Stomach (tissue), 9 donors: ENCODE results near the gene TMEM115. TPM values are rescaled to one million over a fixed set of nuclear protein-coding genes. Genes with fewer than 3 reads are reported as not detected.

Experiments
- DNase-seq, 2 donors: peaks; one replicate each; pipeline versions ENCODE4 v3.0.0 to v3.0.0-alpha.2; 2013 to 2019
- H3K27ac ChIP-seq, 5 donors: fragments of 200-600 bp in 4 of 5; sonication (generic) in 4 of 5; one replicate each; pipeline ENCODE4 v1.5.1; 2013 to 2019; ENCODE audit warnings: mild to moderate bottlenecking in 1 of 5, moderate library complexity in 1 of 5
- H3K27me3 ChIP-seq, 3 donors: fragments of 200-600 bp; sonication (generic); one replicate each; pipeline ENCODE4 v1.5.1; 2017 to 2019; ENCODE audit warnings: mixed run types in 1 of 3
- H3K36me3 ChIP-seq, 4 donors: fragments of 200-600 bp; sonication (generic); 1 replicate in 3 of 4; 2 replicates in 1 of 4; pipeline ENCODE4 v1.5.1; 2016 to 2019
- H3K4me1 ChIP-seq, 4 donors: fragments of 200-600 bp; sonication (generic); one replicate each; pipeline ENCODE4 v1.5.1; 2016 to 2019
- H3K4me3 ChIP-seq, 4 donors: fragments of 200-600 bp; sonication (generic) in 3 of 4; one replicate each; pipeline ENCODE4 v1.5.1; 2016 to 2019; ENCODE audit warnings: mild to moderate bottlenecking in 1 of 4
- H3K9me3 ChIP-seq, 4 donors: fragments of 200-600 bp; sonication (generic); one replicate each; pipeline ENCODE4 v1.5.1; 2016 to 2019
- EP300 ChIP-seq: sonication (generic); formaldehyde crosslinking; IDR thresholded peaks from one replicate; pipeline ENCODE4 v1.6.1; 2017; ENCODE audit warnings: antibody characterized with exemption
- POLR2A ChIP-seq, 4 donors: fragments of 450-650 bp; IDR thresholded peaks; one replicate each; pipeline ENCODE4 v1.6.1; 2016; ENCODE audit warnings: antibody characterized with exemption in 4 of 4, control low read depth in 2 of 4, mild to moderate bottlenecking in 1 of 4, moderate library complexity in 1 of 4
- POLR2AphosphoS5 ChIP-seq, 3 donors: sonication (generic); formaldehyde crosslinking; IDR thresholded peaks; one replicate each; pipeline ENCODE4 v1.6.1; 2016; ENCODE audit warnings: antibody characterized with exemption in 3 of 3
- WGBS, 5 donors: extraction: QIAGEN DNeasy Blood & Tissue Kit in 3 of 5; methylation state at CpG; one replicate each; pipeline versions ENCODE4 v1.1.5 to v1.1.7; 2013 to 2018; 5-methylcytosine and 5-hydroxymethylcytosine counted together
- intact Hi-C: fragments of 100-400 bp; cut with DNase I; formaldehyde crosslinking; loops from one replicate; pipeline ENCODE4 v1.15.1; 2023; ENCODE audit warnings: low total_unique reads
- polyA plus RNA-seq, 3 donors: library from polyadenylated mRNA; stranded (reverse); fragments of 200-250 nt; gene quantifications; one replicate each; pipeline ENCODE4 v1.2.3, GENCODE V29; 2013
- total RNA-seq, 5 donors: library from RNA; depleted of rRNA; stranded (reverse); fragments of >200 nt; gene quantifications; one replicate each; pipeline versions ENCODE4 v1.1.0 to v1.2.3, GENCODE V29; 2014 to 2016
- TF ChIP-seq, protein P1 (sequence below), 7 experiments: fragments of 450-650 bp in 4 of 7; fragments of 200-600 bp in 3 of 7; sonication (generic) in 3 of 7; IDR thresholded peaks; one replicate each; pipeline ENCODE4 v1.5.1; 2016 to 2019; ENCODE audit warnings: antibody characterized with exemption in 7 of 7, control low read depth in 2 of 7, mild to moderate bottlenecking in 1 of 7
- donor health status: healthy with polysubstance abuse.
- donor health status: Bipolar disorder and iron deficiency.
- donor health status: healthy.

TMEM115 gene
- total and polyA plus RNA-seq, 8 donors, result 14.6 to 128 (median 27.4) TPM

DNA sequence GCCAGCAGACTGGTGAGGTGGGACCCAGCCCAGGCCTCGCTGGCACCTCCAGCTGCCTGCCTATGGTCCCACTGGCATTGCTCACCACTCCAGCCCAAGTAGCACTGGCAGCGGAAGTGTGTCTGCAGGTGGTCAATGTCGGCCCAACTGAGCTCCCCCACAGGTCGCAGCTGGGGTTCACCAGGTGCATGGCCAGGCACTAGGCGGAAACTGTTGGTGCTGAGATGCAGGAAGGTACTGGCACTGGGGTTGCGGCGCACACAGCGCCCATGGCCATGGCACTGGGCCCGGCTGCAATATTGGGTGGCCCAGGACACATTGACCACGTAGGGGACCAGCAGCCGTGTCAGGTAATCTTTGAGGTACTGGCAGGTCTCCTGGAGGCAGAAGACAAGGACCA lies 41.2 kb downstream of the TMEM115 start:
- TF ChIP-seq EP300, result no peak
- TF ChIP-seq POLR2A (IDR thresholded peaks at IDR 0.05), result no peak
- TF ChIP-seq POLR2AphosphoS5 (IDR thresholded peaks at IDR 0.05), result no peak
- TF ChIP-seq, protein P1, sequence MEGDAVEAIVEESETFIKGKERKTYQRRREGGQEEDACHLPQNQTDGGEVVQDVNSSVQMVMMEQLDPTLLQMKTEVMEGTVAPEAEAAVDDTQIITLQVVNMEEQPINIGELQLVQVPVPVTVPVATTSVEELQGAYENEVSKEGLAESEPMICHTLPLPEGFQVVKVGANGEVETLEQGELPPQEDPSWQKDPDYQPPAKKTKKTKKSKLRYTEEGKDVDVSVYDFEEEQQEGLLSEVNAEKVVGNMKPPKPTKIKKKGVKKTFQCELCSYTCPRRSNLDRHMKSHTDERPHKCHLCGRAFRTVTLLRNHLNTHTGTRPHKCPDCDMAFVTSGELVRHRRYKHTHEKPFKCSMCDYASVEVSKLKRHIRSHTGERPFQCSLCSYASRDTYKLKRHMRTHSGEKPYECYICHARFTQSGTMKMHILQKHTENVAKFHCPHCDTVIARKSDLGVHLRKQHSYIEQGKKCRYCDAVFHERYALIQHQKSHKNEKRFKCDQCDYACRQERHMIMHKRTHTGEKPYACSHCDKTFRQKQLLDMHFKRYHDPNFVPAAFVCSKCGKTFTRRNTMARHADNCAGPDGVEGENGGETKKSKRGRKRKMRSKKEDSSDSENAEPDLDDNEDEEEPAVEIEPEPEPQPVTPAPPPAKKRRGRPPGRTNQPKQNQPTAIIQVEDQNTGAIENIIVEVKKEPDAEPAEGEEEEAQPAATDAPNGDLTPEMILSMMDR (IDR thresholded peaks at IDR 0.05), result no peak
- H3K4me1 ChIP-seq, result peaks cover 67 to 88% (median 81%) of the 10 kb centered on the region in 4 donors
- H3K36me3 ChIP-seq, result peaks cover 12 to 44% (median 40%) of the 10 kb centered on the region in 4 donors
- whole genome bisulfite sequencing, 5 donors, result 73 to 83% (median 76%) methylated on average over 7 to 11 of the region's 11 CpGs
- no peak for DNase-seq
- H3K27me3 ChIP-seq, result no peaks in the 10 kb centered on the region
- peak overlapping the region in 3 of 4 donors; percentile 13 to 88 (median 82) for H3K4me3 ChIP-seq
- H3K9me3 ChIP-seq, result no peaks in the 10 kb centered on the region
- H3K27ac ChIP-seq, result peak overlapping the region; percentile 71 to 95 (median 82)
- intact Hi-C loops, result no loop called here

GRCh38 chr3:50317300-50317699 lies 42.0 kb downstream of the TMEM115 start:
- intact Hi-C loops, result no loop called here
- peaks cover 12 to 44% (median 40%) of the 10 kb centered on the region in 4 donors for H3K36me3 ChIP-seq
- peaks cover 59 to 79% (median 74%) of the 10 kb centered on the region in 4 donors for H3K4me1 ChIP-seq
- H3K9me3 ChIP-seq, result no peaks in the 10 kb centered on the region
- TF ChIP-seq POLR2A (IDR thresholded peaks at IDR 0.05) (no peak), EP300 (no peak), POLR2AphosphoS5 (IDR thresholded peaks at IDR 0.05) (no peak)
- TF ChIP-seq, protein P1 (IDR thresholded peaks at IDR 0.05), result no peak
- H3K27me3 ChIP-seq, result no peaks in the 10 kb centered on the region
- H3K4me3 ChIP-seq, result peak overlapping the region in 1 of 4 donors; percentile 19
- peak; percentile 70 to 72 for DNase-seq
- WGBS, 5 donors, result 36 to 57% (median 49%) methylated on average over 5 to 6 of the region's 6 CpGs
- H3K27ac ChIP-seq, result peak overlapping the region; percentile 80 to 95 (median 85)

- TF ChIP-seq POLR2AphosphoS5 (IDR thresholded peaks at IDR 0.05), result peak in 2 of 3 donors; percentile 74 to 77
- TF ChIP-seq POLR2A (IDR thresholded peaks at IDR 0.05), result peak in 1 of 4 donors; percentile 28
- TF ChIP-seq EP300, result no peak
- TF ChIP-seq, protein P1 (IDR thresholded peaks at IDR 0.05), result no peak
- intact Hi-C loops, result no loop called here
- Histone ChIP-seq H3K36me3 (peaks cover 12 to 48% (median 40%) of the 10 kb centered on the region in 4 donors), H3K4me3 (peak overlapping the region in 1 of 4 donors; percentile 19), H3K4me1 (peaks cover 54 to 74% (median 68%) of the 10 kb centered on the region in 4 donors), H3K27me3 (no peaks in the 10 kb centered on the region), H3K9me3 (no peaks in the 10 kb centered on the region), H3K27ac (peak overlapping the region; percentile 80 to 95 (median 85))
- WGBS, 5 donors, result 25 to 45% (median 31%) methylated on average over 8 to 9 of the region's 9 CpGs
- peak; percentile 87 to 94 for DNase-seq
Measured at GRCh38 chr3:50316657-50317242, 42.6 kb downstream of the TMEM115 start.

- H3K9me3 ChIP-seq, result no peaks in the 10 kb centered on the region
- no peak overlapping the region for H3K4me3 ChIP-seq
- peak overlapping the region; percentile 48 to 95 (median 61) for H3K27ac ChIP-seq
- no peaks in the 10 kb centered on the region for H3K27me3 ChIP-seq
- peaks cover 12 to 47% (median 40%) of the 10 kb centered on the region in 4 donors for H3K36me3 ChIP-seq
- intact Hi-C loops, result no loop called here
- peaks cover 44 to 65% (median 58%) of the 10 kb centered on the region in 4 donors for H3K4me1 ChIP-seq
- DNase-seq, result no peak
- WGBS, 5 donors, result 87 to 100% (median 93%) methylated on average over 4 of the region's 4 CpGs
- no peak for TF ChIP-seq POLR2A (IDR thresholded peaks at IDR 0.05)
- TF ChIP-seq, protein P1 (IDR thresholded peaks at IDR 0.05), result no peak
Measured at GRCh38 chr3:50314816-50315215, 44.5 kb downstream of the TMEM115 start.
